Thoracic aorta (tissue), 2 donors: ENCODE results near the gene NME9. TPM values are rescaled to one million over a fixed set of nuclear protein-coding genes. Genes with fewer than 3 reads are reported as not detected.

Source experiments
- ATAC-seq: fragments of 150-250 bp; one replicate; pipeline ENCODE4 v1.8.0; 2017; ENCODE audit warnings: low read depth; ENCODE audit not compliant: insufficient number of reproducible peaks, low FRiP score
- DNase-seq: peaks from one replicate; pipeline ENCODE4 v3.0.0-alpha.2; 2020; ENCODE audit warnings: low spot score
- H3K27ac ChIP-seq, 2 donors: fragments of 200-600 bp; sonication (generic); 1 replicate in 1 of 2; 2 replicates in 1 of 2; pipeline ENCODE4 v1.5.1; 2016; ENCODE audit warnings: mild to moderate bottlenecking in 2 of 2, moderate library complexity in 2 of 2
- H3K27me3 ChIP-seq: fragments of 200-600 bp; sonication (generic); replicated peaks from 2 replicates; pipeline ENCODE4 v1.6.0; 2016; ENCODE audit warnings: mild to moderate bottlenecking; ENCODE audit not compliant: insufficient read depth
- H3K36me3 ChIP-seq: fragments of 200-600 bp; sonication (generic); one replicate; pipeline ENCODE4 v1.5.1; 2016
- H3K4me1 ChIP-seq, 2 donors: fragments of 200-600 bp; sonication (generic); 1 replicate in 1 of 2; 2 replicates in 1 of 2; pipeline versions ENCODE4 v1.5.1 to v1.6.0; 2016; ENCODE audit warnings: low read depth in 2 of 2, mild to moderate bottlenecking in 1 of 2; ENCODE audit not compliant: control insufficient read depth in 1 of 2
- H3K4me3 ChIP-seq: fragments of 200-600 bp; sonication (generic); 2 replicates; pipeline ENCODE4 v1.5.1; 2016; ENCODE audit warnings: mild to moderate bottlenecking
- H3K9me3 ChIP-seq: fragments of 200-600 bp; sonication (generic); 2 replicates; pipeline ENCODE4 v1.5.1; 2016
- total RNA-seq, 2 donors: library from RNA; depleted of rRNA; stranded (reverse); fragments of >200 nt; gene quantifications; one replicate each; pipeline versions ENCODE4 v1.1.0 to v1.2.3, GENCODE V29; 2016
- TF ChIP-seq, protein P1 (sequence below): fragments of 200-600 bp; sonication (generic); IDR thresholded peaks from one replicate; pipeline ENCODE4 v1.5.1; 2019; ENCODE audit warnings: antibody characterized with exemption

NME9 gene
- total RNA-seq, 2 donors from 2014 or later = not detected

DNA sequence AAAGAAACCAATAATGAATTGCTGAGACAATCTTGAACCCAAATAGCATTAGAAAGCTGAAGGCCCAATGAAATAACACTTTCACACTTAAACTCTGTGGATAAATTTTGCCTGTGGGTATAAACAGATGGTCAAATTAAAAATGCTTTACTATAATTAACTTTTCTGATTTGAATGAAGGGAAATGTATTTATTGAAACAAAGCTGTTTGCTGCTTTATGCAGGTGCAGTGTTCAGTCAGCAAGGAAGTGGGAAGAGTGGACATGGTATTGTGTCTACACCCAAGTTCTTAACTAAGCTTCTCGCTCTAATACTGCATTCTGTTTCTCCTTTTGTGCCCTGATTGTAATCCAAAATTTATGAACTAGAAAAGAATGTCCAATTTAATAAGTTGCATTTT, 31.8 kb downstream of the NME9 start:
- Histone ChIP-seq H3K4me3 (no peak overlapping the region), H3K27ac (no peak overlapping the region), H3K36me3 (peaks cover 26% of the 10 kb centered on the region), H3K9me3 (no peaks in the 10 kb centered on the region), H3K27me3 (no peaks in the 10 kb centered on the region), H3K4me1 (no peaks in the 10 kb centered on the region)
- ATAC-seq = no peak
- DNase-seq = no peak
- TF ChIP-seq, protein P1, sequence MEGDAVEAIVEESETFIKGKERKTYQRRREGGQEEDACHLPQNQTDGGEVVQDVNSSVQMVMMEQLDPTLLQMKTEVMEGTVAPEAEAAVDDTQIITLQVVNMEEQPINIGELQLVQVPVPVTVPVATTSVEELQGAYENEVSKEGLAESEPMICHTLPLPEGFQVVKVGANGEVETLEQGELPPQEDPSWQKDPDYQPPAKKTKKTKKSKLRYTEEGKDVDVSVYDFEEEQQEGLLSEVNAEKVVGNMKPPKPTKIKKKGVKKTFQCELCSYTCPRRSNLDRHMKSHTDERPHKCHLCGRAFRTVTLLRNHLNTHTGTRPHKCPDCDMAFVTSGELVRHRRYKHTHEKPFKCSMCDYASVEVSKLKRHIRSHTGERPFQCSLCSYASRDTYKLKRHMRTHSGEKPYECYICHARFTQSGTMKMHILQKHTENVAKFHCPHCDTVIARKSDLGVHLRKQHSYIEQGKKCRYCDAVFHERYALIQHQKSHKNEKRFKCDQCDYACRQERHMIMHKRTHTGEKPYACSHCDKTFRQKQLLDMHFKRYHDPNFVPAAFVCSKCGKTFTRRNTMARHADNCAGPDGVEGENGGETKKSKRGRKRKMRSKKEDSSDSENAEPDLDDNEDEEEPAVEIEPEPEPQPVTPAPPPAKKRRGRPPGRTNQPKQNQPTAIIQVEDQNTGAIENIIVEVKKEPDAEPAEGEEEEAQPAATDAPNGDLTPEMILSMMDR = no peak

DNA sequence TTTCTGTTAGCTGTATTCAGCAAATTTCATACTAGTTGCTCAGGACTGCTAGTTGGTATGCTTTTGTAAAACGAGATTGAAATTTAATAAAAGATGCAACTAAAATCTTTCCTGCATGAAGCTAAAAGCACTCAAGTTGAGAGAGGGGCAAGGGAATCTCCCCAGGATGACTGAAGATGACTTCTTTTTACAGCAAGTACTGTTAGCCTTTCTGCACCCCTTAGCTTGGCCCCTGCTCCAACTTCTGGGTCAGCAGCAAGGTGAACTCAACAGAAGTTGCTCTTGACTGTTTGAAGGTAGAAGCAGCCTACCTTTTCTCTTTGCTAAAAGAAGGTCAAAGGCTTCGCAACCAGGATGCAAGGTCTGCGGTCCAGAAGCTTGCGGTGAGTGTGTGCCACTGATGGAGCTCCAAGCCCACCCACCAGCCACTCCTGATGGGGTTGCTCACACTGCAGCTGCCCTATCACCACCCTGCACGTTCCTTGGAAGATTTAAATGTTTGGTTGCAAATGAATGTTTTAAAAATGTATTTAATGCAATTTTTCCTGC, 32.5 kb downstream of the NME9 start:
- TF ChIP-seq, protein P1 = no peak
- Histone ChIP-seq H3K9me3 (no peaks in the 10 kb centered on the region), H3K4me3 (no peak overlapping the region), H3K27me3 (no peaks in the 10 kb centered on the region), H3K36me3 (peaks cover 33% of the 10 kb centered on the region), H3K27ac (no peak overlapping the region), H3K4me1 (no peaks in the 10 kb centered on the region)
- DNase-seq (no peak), ATAC-seq (no peak)

DNA sequence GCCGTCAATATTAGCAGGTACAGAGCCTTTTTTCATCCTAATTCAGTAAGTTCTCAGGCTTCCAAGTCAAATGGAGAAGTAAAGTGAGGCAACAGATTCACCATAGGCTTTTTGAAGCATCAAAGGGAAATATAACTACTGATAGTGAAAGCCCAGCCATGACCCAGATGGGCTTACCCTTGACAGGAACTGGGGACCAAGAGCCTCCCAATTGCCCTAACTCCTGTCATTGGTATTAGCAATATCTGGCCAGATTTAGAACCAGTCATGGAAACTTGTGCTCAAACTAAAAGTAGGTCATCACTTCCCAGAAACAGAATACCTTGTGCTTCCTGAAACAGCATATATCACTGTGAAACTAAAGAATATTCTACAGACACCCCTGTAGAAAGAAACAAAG, 33.0 kb downstream of the NME9 start:
- Histone ChIP-seq H3K27me3 (no peaks in the 10 kb centered on the region), H3K36me3 (peaks cover 38% of the 10 kb centered on the region), H3K4me3 (no peak overlapping the region), H3K9me3 (no peaks in the 10 kb centered on the region), H3K4me1 (no peaks in the 10 kb centered on the region), H3K27ac (no peak overlapping the region)
- ATAC-seq (no peak), DNase-seq (no peak)
- TF ChIP-seq, protein P1 = no peak

DNA sequence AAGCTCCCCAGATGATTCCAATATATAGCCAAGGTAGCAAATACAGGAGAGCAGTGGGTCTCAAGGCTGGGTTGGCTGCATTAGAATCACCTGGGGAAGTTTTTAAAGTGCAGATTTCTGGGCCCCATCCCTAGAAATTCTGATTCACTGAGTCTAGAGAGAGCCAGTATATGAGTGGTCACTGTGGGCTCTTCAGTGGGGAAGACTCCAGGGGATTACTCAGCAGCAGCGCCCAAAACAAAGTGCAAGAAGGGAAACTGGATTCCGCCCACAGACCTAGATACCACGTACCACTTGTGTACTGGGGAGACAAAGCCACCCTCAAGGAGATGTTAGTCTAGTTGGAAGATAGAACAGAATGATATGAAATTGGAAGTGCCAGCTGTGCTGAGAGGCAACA, 40.0 kb downstream of the NME9 start:
- no peaks in the 10 kb centered on the region for H3K27me3 ChIP-seq
- DNase-seq (no peak), ATAC-seq (no peak)
- no peaks in the 10 kb centered on the region for H3K9me3 ChIP-seq
- H3K4me1 ChIP-seq = no peaks in the 10 kb centered on the region
- no peak overlapping the region for H3K27ac ChIP-seq
- peaks cover 57% of the 10 kb centered on the region for H3K36me3 ChIP-seq
- H3K4me3 ChIP-seq = no peak overlapping the region
- TF ChIP-seq, protein P1 = no peak

DNA sequence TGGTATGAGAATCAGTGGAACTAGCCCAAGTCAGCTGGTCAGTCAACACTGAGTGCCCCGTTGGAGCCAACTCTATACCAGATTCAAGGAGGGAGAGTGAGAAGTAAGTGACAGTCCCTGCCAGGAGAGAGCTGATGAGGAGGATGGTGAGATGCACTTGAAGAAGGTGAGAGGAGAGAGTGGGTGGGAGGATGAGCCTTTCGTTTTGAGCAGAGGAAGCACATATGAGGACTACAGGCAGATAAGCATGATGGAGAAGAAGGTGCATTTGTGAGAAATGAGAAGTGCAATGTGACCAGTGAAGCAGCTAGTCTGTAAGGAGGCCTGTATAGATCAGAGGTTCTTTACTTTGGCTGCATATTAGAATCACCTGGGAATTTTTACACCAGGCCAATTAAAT, 40.4 kb downstream of the NME9 start:
- no peak overlapping the region for H3K27ac ChIP-seq
- H3K27me3 ChIP-seq = no peaks in the 10 kb centered on the region
- DNase-seq (no peak), ATAC-seq (no peak)
- no peak overlapping the region for H3K4me3 ChIP-seq
- H3K36me3 ChIP-seq = peaks cover 61% of the 10 kb centered on the region
- no peaks in the 10 kb centered on the region for H3K9me3 ChIP-seq
- TF ChIP-seq, protein P1 = no peak
- H3K4me1 ChIP-seq = no peaks in the 10 kb centered on the region
